ENCODE results near the gene CDH9.

DNA sequence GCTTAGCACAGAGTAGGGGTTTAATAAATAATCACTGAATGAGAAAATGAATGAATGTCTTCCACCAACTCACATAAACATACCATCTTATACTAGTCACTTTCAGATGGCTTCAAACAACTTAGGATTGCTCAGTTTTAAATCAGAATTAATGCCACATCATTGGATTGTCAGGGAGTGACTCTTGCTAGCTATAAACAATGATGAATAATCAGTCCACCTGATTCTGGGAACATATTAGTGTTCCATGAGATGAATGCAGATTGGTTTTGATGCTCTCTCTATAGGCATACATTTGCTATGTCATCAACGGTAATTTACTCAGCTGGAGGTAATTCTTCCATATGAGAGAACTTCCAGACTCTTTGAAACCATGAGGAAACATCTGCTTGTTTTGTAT lies 97.4 kb downstream of the CDH9 start:
- TF ChIP-seq EZH2 (IDR thresholded peaks at IDR 0.05; ENCODE audit: insufficient read depth, poor library complexity, severe bottlenecking) (no peak), EZH2phosphoT487 (IDR thresholded peaks at IDR 0.05; ENCODE audit: insufficient read depth, low read depth) (no peak)

All from GM23248 (cell line).